ENCODE measurements around the gene SCAF8.
"Not testable (repeated sequence)": the region's sequence is repeated elsewhere in the genome, so short reads cannot be mapped to it uniquely, and the experiment has no call there.

Gene SCAF8

GRCh38 chr6:154733183-154733625 is at the start of gene SCAF8:
TSS of gene SCAF8 (plus strand) at chr6:154733416. CDS start at chr6:154733901, 485 bp downstream.
- peak; percentile 85 for DNase-seq (ENCODE audit: low read depth)

- DNase-seq (ENCODE audit: low read depth): no peak
Observed at GRCh38 chr6:154683756-154684523, 49.3 kb upstream of the SCAF8 start.

GRCh38 chr6:154686162-154686561 is 47.1 kb upstream of the SCAF8 start:
- no peak for DNase-seq (ENCODE audit: low read depth)

- no peak for DNase-seq (ENCODE audit: low read depth)
Observed at GRCh38 chr6:154689493-154690255, 43.5 kb upstream of the SCAF8 start.

- no peak for DNase-seq (ENCODE audit: low read depth)
Observed at GRCh38 chr6:154690857-154691256, 42.4 kb upstream of the SCAF8 start.

GRCh38 chr6:154696661-154697060 is 36.6 kb upstream of the SCAF8 start:
- no peak for DNase-seq (ENCODE audit: low read depth)

GRCh38 chr6:154703124-154703523 is 30.1 kb upstream of the SCAF8 start:
- DNase-seq (ENCODE audit: low read depth): no peak

- DNase-seq (ENCODE audit: low read depth): no peak
Observed at GRCh38 chr6:154705471-154706113, 27.6 kb upstream of the SCAF8 start.

- no peak for DNase-seq (ENCODE audit: low read depth)
Observed at GRCh38 chr6:154706389-154706788, 26.8 kb upstream of the SCAF8 start.

GRCh38 chr6:154709621-154710020 is 23.6 kb upstream of the SCAF8 start:
- DNase-seq (ENCODE audit: low read depth): no peak

GRCh38 chr6:154710689-154711088 is 22.5 kb upstream of the SCAF8 start:
- DNase-seq (ENCODE audit: low read depth): no peak

GRCh38 chr6:154715446-154715845 is 17.8 kb upstream of the SCAF8 start:
- no peak for DNase-seq (ENCODE audit: low read depth)

- not testable (repeated sequence) for DNase-seq (ENCODE audit: low read depth)
Observed at GRCh38 chr6:154716350-154716749, 16.9 kb upstream of the SCAF8 start.

GRCh38 chr6:154719433-154719832 is 13.8 kb upstream of the SCAF8 start:
- DNase-seq (ENCODE audit: low read depth): no peak

GRCh38 chr6:154719854-154720253 is 13.4 kb upstream of the SCAF8 start:
- no peak for DNase-seq (ENCODE audit: low read depth)

GRCh38 chr6:154721460-154721859 is 11.8 kb upstream of the SCAF8 start:
- no peak for DNase-seq (ENCODE audit: low read depth)

- no peak for DNase-seq (ENCODE audit: low read depth)
Observed at GRCh38 chr6:154726887-154727286, 6.3 kb upstream of the SCAF8 start.

- no peak for DNase-seq (ENCODE audit: low read depth)
Observed at GRCh38 chr6:154731296-154732218, 1.7 kb upstream of the SCAF8 start.

- DNase-seq (ENCODE audit: low read depth): no peak
Observed at GRCh38 chr6:154732538-154733182, 556 bp upstream of the SCAF8 start.

GRCh38 chr6:154733626-154734382 is 588 bp downstream of the SCAF8 start:
- peak; percentile 83 for DNase-seq (ENCODE audit: low read depth)
